GM19025 (cell line): ENCODE data around the gene IKZF2.
"Not testable (repeated sequence)": the region's sequence is repeated elsewhere in the genome, so short reads cannot be mapped to it uniquely, and the experiment has no call there.

Experiments
- ATAC-seq: cut with Tn5 transposase; IDR thresholded peaks from one replicate; pipeline ENCODE4 v1.9.1; 2021; ENCODE audit warnings: mild to moderate bottlenecking, low read depth, moderate library complexity; ENCODE audit not compliant: unreplicated experiment

The IKZF2 gene

GRCh38 chr2:213064099-213064498 lies 87.3 kb downstream of the IKZF2 start:
- ATAC-seq = no peak

DNA sequence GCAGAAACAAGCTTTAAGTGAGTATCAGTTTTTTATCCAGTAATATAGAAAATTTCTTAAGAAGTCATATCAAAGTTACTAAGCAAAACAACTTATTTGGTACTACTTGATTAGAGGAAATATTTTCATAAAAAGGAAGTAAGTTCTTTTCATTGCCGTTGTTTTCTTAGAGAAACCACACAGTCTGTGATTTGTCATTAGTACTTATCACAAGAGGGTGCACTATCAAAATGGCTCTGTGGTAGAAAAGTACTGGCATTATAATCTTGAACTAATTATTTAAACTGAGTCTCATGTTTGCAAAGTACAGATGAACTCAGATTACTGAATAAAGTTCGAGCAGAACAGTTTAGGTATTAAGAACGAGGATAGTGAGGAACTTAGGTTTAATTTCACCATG lies 93.4 kb downstream of the IKZF2 start:
- ATAC-seq = no peak

GRCh38 chr2:213046431-213046830 lies 105.0 kb downstream of the IKZF2 start:
- ATAC-seq = no peak

DNA sequence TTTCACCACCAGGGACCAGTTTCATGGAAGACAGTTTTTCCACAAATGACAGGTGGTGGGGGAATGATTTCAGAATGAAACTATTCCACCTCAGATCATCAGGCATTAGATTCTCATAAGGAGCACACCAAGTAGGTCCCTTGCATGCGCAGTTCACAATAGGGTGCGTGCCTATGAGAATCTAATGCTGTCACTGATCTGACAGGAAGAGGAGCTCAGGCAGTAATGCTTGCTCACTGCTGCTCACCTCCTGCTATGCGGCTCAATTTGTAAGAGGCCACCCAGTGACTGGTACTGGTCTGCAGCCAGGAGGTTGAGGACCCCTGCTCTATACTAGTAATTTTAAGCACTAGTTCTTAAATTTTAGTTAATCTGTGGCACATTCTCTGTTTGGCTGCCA lies 107.8 kb downstream of the IKZF2 start:
- no peak for ATAC-seq

GRCh38 chr2:213042262-213042661 lies 109.2 kb downstream of the IKZF2 start:
- no peak for ATAC-seq

DNA sequence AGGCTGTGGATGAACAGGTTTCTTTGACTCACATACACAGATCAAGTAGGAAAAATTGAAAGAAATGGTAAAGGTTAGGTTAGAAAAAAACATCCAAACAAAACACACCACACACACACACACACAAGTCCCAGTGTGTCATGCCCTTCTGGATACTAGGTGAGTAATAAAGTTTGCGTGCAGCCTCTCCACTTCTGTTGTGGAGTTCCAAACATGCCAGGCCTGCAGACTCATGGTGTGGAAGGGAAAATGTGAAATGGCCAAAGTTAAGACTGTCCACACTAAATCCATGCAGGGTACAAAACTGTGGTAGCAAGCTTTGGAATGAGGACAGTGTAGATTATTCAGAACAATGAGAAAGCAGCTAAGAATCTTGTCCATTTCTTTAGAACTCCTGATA lies 114.6 kb downstream of the IKZF2 start:
- no peak for ATAC-seq

GRCh38 chr2:213034585-213034984 lies 116.8 kb downstream of the IKZF2 start:
- ATAC-seq = no peak

DNA sequence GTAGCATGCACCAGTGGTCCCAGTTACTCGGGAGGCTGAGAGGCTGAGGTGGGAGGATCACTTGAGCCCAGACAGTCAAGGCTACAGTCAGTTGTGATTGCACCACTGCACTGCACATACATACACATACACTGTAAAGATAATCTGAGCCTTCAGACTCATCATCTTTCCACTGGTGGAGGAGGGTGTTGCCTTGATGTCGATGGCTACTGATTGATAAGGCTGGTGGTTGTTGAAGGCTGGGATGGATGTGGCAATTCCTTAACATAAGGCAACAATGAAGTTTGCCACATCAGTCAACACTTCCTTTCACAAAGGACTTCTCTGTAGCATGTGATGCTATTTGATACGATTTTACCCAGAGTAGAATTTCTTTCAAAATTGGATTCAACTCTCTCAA lies 118.8 kb downstream of the IKZF2 start:
- no peak for ATAC-seq

DNA sequence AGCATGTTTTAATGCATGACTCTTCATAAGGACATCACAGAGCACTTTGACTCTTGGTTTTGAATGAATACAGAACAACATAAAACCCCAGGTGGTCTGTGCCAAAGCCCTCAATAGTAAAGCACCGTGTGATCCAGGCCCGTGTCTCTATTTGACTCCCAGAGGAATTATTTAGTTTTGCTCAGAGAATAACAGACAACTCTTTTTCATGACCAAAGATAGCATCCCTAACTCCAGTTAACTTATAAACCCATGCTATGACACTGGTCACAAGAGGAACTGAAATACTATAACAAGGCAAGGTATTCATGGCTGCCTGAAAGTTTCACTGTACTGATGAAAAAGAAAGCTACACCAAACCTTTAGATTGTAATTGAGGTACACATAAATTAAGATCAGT lies 128.4 kb downstream of the IKZF2 start:
- ATAC-seq = peak; percentile 58

DNA sequence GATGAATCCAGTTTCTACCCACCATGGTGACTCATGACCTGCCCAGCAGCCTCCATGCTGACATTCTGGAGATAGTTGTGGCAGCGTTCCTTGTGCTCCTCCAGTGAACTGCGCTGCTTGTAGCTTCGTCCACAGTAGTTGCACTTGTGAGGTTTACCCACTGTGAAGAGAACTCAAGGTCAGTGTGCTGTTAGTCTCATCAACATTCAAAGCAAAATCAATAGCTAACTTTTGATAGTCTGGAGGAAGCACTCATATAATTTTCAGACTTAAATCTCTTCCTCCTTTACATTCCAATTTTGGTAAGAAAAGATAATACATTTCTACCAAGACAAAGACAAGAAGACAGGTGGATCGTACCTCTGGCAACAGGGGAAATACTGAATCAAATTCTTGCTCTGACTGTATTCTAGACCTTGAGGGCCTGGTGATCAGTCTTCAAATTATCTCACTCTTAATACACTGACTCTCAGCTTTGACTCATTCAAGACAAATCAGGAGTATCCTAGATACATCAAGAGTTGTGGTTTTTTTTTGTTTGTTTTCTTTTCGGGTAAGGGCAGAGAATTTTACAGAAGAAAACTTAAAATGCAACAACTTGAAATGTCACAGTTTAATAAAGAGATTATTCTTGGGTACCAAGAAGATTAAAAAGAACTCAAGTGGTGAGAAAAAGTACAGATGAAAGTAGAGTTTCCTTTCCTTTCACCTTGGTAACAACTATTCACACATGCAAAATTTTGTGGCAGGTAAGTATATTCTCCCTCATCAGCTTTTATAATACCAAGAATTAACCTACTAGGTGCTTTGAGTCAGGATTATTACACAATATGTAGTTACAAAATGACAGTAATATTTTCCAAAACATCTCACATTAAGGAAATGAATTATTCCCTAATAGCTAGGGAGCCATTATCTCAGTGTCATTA lies 129.2 kb downstream of the IKZF2 start:
- ATAC-seq = peak; percentile 75

DNA sequence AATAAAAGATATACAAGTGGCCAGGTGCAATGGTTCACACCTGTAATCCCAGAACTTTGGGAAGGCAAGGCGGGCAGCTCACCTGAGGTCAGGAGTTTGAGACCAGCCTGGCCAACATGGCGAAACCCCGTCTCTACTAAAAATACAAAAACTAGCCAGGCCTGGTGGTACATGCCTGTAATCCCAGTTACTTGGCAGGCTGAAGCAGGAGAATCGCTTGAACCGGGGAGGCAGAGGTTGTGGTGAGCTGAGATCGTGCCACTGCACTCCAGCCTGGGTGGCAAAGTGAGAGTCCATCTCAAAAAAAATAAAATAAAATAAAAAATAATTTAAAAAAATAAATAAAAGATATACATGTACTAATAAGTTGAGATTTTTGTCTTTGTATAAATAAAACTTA lies 130.5 kb downstream of the IKZF2 start:
- ATAC-seq = not testable (repeated sequence)

DNA sequence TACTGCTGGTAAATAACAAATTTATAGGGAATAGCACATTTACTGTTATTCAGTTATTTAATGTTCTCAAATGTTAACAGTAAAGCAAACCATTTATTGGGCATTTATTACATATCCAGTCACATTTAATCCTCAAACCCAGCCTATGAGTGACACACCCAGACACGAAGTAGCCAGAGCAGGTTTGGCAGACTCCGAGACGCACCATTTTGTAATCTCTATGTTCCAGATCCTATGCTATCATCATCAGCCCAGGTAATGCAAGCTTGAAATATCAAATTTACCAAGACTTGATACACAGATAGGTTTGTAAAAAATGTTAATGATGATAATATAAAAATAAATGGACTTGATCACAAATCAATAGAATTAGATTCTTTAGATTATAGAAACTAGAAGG lies 131.1 kb downstream of the IKZF2 start:
- ATAC-seq = no peak

- ATAC-seq = no peak
Observed at GRCh38 chr2:213019368-213019767, 132.0 kb downstream of the IKZF2 start.

DNA sequence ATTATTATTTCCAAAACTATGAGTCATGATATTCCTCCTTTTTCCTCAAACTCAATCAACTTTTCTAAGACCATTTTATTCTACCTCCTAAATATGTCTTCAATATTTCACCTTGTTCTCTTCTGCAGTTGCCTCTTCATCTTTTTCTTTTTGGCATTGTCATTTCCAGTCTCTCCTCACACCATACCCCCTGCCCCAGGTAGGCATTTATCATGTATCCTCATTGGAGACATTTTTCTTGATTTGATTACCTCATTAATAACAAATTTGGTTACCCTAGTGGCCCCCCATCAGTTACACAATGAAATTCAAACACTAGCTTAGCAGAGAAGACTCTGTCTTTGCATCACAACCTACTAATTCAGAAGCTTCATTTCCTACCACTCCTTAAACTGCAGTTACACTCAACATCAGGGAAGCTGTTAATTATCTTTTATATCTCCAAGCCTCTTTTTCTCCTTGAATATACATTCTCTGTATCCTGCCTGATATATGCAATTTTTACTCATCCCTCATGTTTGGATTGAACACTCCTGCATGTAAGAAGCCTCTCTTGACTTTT lies 133.0 kb downstream of the IKZF2 start:
- ATAC-seq = no peak

DNA sequence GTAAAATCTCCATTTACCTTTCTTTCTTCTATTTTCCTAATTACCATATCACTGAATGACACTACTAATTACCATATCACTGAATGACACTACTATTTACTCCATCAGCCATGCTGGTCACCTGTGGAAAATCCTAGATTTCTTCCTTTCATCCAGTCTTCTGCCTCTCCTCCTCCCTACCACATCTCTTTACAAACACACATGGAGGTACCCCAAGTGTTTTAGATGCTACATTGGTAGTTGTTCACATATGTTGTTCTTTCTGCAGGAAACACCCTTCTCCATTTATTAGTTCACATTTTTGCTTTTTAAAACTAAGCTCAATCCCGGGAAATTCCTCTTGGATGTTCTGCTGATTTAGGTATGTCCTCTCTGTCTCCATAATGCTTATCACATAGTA lies 134.0 kb downstream of the IKZF2 start:
- ATAC-seq = no peak

DNA sequence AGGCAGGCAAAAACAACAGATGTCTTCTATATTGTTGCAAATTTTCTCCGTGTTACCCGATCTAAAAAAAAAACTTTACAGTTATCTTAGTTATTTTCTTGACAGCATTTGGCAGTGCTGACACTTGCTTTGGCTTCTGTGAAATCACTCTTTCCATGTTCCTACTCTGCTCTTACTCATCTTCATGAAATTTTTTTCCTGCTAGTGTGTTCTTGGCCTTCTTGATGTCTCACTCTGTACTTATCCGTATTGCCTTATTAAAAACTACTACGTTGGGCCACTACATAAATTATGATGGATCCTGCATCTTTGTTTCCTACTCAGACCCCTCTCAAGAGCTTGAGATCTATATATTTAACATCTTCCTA lies 134.4 kb downstream of the IKZF2 start:
- no peak for ATAC-seq

- no peak for ATAC-seq
Observed at GRCh38 chr2:213016166-213016983, 135.0 kb downstream of the IKZF2 start.

DNA sequence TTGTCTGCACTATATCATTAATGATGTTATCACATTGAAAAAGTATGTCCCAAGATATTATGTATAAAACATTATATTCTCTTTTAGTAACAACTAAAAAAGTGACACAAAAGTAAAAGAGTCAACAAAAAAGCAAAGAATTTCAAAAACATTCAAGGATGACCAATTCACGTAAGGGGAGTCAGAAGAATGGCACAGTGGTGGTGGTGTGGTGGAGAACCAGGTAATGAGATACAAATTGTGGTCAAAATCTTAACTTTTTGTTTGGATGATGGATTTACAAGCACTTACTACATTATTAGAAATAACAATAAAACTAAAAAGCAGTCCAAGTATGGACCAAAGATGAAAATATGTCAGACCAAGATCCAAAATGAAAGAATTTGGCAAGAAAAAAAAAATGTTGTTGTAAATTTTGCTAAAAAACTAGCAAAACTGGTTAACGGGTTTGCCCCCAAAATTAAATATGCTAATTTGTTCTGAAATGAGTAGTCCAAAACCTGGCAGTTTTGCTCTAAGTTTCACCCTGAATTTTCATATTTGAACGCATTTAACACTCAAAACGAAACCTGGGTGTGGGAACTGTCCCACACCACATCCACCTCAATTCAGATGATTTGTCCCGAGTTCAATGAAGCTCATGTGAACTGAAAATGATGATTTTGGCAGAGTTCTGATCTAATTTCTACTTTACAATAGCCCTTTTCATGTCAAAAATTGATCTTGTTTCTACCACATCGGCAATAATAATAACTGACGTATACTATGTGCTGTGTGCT lies 135.8 kb downstream of the IKZF2 start:
- ATAC-seq = peak; percentile 84

DNA sequence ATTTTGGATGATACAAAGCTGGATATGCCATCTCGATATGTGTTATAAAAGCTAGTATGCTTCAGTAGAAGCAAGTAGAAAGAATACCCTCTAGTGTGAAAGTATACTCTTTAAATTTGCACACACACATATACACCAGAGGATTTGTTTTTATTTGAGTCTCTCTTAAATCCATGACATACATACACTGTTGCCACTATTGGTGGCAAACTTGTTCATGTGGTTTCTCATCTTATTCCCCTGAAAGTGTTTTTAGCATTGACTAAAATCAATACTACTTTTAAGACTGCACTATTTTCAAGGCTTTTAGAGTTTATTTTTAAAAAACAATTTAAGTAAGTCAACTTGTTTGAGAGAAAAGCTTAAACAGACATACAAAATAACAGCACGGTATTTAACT lies 137.4 kb downstream of the IKZF2 start:
- no peak for ATAC-seq

- no peak for ATAC-seq
Observed at GRCh38 chr2:213011505-213011904, 139.9 kb downstream of the IKZF2 start.
